ENCODE measurements around the gene SASH1.
"Not testable (repeated sequence)": the region's sequence is repeated elsewhere in the genome, so short reads cannot be mapped to it uniquely, and the experiment has no call there.

The SASH1 gene

DNA sequence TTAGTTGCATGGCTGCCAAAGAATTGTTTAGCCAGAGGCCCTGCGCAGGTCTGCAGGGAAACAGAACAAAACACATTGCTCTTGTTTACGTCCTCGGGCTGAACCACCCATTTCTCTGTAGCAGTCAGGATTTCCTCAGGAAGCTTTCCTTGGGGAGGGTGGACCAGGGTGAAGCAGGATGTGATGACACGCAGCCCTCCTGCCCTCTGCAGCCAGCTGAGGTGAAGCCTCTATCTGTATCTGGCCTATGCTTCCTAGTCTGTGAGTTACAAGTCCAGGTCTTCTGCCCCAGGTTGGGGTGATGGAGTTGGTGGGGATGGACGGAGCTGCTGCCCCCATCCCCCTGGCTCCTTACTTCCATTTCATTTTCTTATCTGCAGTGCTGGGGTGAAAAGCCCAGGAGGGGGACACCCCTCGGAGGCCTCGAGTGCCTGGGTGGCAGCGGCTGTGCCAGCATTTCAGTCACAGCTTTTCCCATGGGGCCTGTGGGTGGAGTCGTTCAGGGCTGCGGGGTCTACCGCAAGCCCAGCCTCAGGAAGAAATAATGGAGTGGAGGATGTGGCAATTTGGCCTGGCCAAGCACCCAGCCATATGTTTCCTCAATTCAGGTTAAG, 24.9 kb downstream of the SASH1 start:
- Mint-ChIP-seq H3K27ac (peak overlapping the region; percentile 80), H3K27me3 (peaks cover 31% of the 10 kb centered on the region), H3K36me3 (peaks cover 5% of the 10 kb centered on the region), H3K4me3 (peak overlapping the region; percentile 15), H3K9me3 (peaks cover 2% of the 10 kb centered on the region), H3K4me1 (peaks cover 44% of the 10 kb centered on the region)
- DNase-seq: peak; percentile 48
- CTCF ChIA-PET: no interaction called here

- Mint-ChIP-seq H3K9me3 (no peaks in the 10 kb centered on the region), H3K27ac (no peak overlapping the region), H3K36me3 (peaks cover 2% of the 10 kb centered on the region), H3K27me3 (peaks cover 22% of the 10 kb centered on the region), H3K4me1 (peaks cover 35% of the 10 kb centered on the region), H3K4me3 (no peak overlapping the region)
- no peak for DNase-seq
- CTCF ChIA-PET: no interaction called here
These were observed 27.5 kb downstream of the SASH1 start for GRCh38 chr6:148370176-148370575.

DNA sequence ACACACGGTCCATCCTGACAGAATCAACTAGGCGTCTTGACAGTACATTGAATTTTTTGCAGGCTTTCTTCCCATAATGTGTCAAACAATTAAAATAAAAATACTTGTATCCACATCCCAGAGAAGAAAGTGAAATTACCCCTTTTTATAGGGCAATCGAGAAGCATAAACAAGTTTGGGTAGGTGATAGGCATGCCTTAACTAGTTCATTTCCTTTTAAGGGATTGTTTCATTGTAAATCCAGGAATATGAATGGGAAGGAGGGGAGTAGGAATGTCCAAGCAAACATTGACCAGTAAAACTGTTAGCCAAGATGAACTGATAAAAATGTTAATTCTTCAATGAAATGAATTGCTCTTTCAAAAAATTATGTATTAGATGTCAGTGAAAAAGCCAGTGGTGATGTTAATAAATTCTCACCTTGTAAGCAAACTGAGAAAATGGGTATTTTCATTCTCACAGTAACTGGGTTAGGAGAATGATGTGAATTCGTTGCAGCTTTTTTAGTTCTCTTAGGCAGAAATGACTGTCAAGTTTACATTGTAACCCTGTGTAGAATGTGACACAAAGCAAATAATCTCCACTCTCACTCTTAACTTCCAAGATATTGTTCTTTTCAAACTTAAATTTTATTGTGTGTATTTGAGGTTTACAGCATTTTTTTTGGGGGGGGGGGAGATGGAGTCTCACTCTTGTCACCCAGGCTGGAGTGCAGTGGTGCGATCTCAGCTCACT, 31.6 kb downstream of the SASH1 start:
- Mint-ChIP-seq H3K4me1 (peaks cover under 1% of the 10 kb centered on the region), H3K9me3 (peaks cover 2% of the 10 kb centered on the region), H3K27me3 (peaks cover 15% of the 10 kb centered on the region), H3K27ac (no peak overlapping the region), H3K36me3 (no peaks in the 10 kb centered on the region), H3K4me3 (no peak overlapping the region)
- CTCF ChIA-PET: no interaction called here
- DNase-seq: no peak

DNA sequence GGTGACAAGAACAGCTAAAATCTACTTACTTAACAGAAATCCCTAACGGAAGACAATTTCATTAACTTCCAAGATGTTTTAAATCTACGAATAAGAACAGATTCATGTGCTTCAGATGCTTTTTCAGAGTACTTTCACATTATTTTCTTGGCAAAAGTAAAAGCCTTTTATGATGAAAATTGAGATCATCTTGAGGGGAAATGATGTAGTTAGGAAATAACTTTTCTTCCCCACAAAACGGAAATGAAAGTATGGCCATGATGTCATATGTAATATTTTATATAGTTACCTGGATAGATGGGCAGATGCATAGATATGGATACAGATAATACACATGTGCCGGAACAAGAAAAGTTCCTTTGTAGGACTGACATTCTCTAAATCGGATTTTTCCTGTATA, 32.8 kb downstream of the SASH1 start:
- H3K9me3 Mint-ChIP-seq: peaks cover 2% of the 10 kb centered on the region
- CTCF ChIA-PET: no interaction called here
- H3K4me3 Mint-ChIP-seq: no peak overlapping the region
- no peaks in the 10 kb centered on the region for H3K36me3 Mint-ChIP-seq
- no peaks in the 10 kb centered on the region for H3K4me1 Mint-ChIP-seq
- H3K27ac Mint-ChIP-seq: no peak overlapping the region
- DNase-seq: no peak
- peaks cover 11% of the 10 kb centered on the region for H3K27me3 Mint-ChIP-seq

DNA sequence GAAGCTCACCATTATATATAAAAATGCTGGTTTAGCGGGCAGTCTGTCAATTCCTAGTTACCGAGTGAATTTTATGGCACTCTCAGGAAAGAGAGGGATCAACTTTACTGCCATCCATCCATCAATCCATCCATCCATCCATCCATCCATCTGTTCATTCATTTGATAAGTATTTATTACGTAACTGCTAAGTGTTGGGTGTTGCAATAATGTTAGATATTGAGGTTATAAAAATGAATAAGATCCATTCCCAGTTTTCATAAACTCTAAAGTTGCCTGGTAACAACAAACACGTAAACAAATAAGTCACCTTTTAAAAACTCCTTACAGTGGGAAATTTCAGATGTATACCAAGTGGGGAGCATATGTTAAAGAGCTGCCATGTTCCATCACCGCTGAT, 36.8 kb downstream of the SASH1 start:
- CTCF ChIA-PET: no interaction called here
- H3K4me1 Mint-ChIP-seq: no peaks in the 10 kb centered on the region
- H3K27me3 Mint-ChIP-seq: peaks cover 4% of the 10 kb centered on the region
- no peaks in the 10 kb centered on the region for H3K36me3 Mint-ChIP-seq
- H3K4me3 Mint-ChIP-seq: no peak overlapping the region
- DNase-seq: no peak
- H3K27ac Mint-ChIP-seq: no peak overlapping the region
- H3K9me3 Mint-ChIP-seq: peaks cover 2% of the 10 kb centered on the region

DNA sequence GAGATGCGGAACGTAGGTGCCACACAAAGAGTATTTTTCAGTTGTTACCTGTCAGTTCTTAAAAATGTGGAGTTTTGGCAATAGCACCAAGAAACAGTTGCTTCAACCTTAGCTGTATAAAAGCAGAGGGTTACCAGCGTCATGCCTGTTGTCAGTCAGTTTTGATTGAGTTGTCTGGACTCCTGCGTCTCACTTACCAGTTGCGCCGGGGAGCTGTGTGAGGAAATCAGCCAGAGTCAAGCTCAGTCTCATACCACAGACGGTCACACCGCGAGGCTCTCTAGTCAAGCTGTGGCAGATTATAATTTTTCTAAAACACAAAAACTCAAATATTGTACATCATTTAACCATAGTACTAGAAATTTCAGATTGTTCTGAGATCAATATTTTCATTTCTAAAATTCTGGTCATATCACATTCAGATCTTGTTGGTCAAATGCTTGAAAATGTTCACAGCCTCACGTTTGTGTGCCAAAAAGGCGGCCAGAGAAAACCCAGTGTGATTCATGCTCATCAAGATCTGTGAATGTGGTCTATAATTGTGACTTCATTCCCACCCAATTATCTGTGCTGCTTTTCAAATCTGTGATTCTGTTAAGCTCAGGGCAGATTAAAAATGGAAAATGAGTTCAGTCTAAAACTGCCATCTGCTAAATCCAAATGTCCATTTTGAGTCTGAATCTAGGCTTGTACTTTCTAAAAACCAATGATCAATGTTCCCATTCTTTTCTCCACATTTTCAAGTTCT, 37.5 kb downstream of the SASH1 start:
- Mint-ChIP-seq H3K4me1 (no peaks in the 10 kb centered on the region), H3K9me3 (peaks cover 2% of the 10 kb centered on the region), H3K36me3 (no peaks in the 10 kb centered on the region), H3K27ac (no peak overlapping the region), H3K4me3 (no peak overlapping the region), H3K27me3 (peaks cover 4% of the 10 kb centered on the region)
- DNase-seq: no peak
- CTCF ChIA-PET: no interaction called here

DNA sequence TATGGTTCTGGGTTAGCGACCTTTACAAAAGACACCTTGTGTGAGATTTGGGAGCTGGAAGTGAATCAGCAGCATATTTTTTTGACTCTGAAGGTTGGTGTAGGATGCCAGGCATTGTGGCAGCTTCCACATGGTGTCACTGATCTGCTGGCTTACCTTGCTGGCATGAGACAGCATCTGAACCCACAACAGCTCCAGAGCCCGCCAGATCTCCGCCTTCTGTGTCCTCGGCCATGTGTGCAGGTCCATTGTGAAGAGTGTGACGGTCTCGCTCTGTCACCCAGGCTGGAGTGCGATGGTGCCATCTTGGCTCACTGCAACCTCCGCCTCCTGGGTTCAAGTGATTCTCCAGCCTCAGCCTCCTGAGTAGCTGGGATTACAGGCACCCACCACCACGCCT, 39.4 kb downstream of the SASH1 start:
- CTCF ChIA-PET, H3K9me3 Mint-ChIP-seq, H3K4me1 Mint-ChIP-seq, DNase-seq, H3K36me3 Mint-ChIP-seq, H3K4me3 Mint-ChIP-seq, H3K27ac Mint-ChIP-seq: not testable (repeated sequence)
- peaks cover 10% of the 10 kb centered on the region for H3K27me3 Mint-ChIP-seq

DNA sequence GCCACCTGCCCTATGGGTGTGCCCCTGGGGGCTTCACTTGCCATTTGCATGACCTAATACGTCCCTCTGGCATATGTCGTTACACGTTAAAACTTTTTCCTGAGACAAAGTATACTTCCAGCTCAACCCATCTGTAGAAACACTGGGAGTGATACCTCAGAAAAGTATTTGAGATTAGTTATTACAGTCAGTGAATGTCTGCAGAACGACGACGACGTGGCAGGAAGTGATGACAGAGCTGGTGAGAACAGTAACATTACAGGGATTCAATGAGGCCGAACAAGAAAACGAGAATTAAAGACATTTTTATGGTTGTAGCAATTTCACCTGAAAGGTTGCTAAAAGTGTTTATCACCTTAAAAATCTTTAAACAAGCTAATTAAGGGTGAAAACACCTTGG, 40.2 kb downstream of the SASH1 start:
- no peak for DNase-seq
- H3K9me3 Mint-ChIP-seq: no peaks in the 10 kb centered on the region
- H3K36me3 Mint-ChIP-seq: no peaks in the 10 kb centered on the region
- no peak overlapping the region for H3K4me3 Mint-ChIP-seq
- H3K27me3 Mint-ChIP-seq: peaks cover 16% of the 10 kb centered on the region
- H3K27ac Mint-ChIP-seq: no peak overlapping the region
- H3K4me1 Mint-ChIP-seq: no peaks in the 10 kb centered on the region
- CTCF ChIA-PET: no interaction called here

DNA sequence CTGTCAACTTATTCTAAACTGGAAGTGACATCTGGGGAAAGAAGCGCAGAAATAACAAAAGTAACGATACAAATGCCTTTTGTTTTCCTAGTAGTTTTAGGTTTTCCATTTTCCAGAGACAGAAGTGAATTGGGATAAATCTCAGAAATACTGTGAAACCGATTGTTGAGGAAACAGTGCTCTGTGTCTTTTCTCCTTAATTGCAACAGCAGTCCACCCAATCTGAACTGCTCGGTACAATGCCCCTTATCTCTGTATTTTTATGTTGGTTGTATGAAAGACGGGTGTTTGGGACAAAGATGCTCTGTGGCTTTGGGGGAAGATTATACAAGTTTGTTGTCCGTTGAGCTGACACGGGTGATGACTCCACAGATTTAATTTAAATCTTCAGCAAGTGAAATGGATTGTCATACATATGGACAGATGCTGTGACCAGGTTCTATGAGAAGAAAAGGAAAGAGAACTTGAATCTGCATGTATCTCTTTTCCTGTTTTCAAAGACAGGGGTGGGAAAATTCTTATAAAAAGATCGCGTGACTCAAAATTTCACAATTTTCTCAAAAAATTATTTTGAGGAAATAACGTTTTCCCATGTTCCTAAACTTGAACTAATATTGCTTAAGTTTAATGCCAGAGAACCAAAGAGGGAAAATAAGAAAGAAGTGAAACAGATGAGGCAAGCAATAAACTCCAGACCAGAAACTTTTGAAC, 41.2 kb downstream of the SASH1 start:
- no peak overlapping the region for H3K27ac Mint-ChIP-seq

DNA sequence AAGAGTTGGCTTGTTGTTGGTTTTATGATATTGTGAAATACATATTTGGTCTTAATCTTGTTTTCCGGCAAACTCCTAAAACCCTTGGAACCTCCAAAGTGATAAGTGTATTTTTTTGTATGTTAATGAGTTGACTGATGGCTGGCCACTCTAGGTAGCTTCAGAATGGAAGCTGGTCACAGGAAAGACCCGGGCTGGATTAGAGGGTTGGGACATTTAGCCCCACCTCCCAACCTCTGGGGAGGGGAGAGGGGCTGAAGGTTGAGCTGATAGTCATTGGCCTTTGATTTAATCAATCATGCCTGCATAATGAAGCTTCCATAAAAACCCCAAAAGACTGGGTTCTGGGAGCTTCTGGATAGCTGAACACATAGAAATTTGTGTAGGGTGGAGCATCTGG, 42.7 kb downstream of the SASH1 start:
- no peaks in the 10 kb centered on the region for H3K9me3 Mint-ChIP-seq
- H3K36me3 Mint-ChIP-seq: no peaks in the 10 kb centered on the region
- H3K27ac Mint-ChIP-seq: no peak overlapping the region
- H3K27me3 Mint-ChIP-seq: peaks cover 13% of the 10 kb centered on the region
- H3K4me3 Mint-ChIP-seq: no peak overlapping the region
- H3K4me1 Mint-ChIP-seq: no peaks in the 10 kb centered on the region
- CTCF ChIA-PET: no interaction called here
- DNase-seq: no peak

More for the DNA sequence above, 41.2 kb downstream of the SASH1 start:
- CTCF ChIA-PET: no interaction called here
- peaks cover 16% of the 10 kb centered on the region for H3K27me3 Mint-ChIP-seq
- H3K4me3 Mint-ChIP-seq: no peak overlapping the region
- no peaks in the 10 kb centered on the region for H3K9me3 Mint-ChIP-seq
- DNase-seq: no peak
- no peaks in the 10 kb centered on the region for H3K36me3 Mint-ChIP-seq
- no peaks in the 10 kb centered on the region for H3K4me1 Mint-ChIP-seq

DNA sequence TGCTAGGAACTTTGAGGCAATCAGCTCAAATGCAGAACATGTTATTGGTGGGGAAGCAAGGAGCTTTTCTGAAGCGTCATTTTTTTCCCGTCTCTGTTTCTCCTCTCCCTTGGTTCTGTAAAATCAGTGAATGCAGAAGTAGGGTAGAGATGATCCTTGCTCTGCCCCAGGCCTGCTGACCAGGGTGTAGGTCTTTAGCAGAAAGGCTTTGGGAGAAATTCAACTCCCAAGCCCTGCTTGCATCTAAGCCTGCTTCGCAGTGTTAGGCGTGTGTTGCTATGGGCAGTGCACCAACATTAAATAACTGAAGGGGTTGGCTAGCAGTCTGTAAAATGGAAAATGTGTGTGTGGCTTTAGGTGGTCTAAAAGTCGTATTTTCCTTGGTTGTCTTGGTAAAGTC, 45.9 kb downstream of the SASH1 start:
- Mint-ChIP-seq H3K27me3 (peaks cover 16% of the 10 kb centered on the region), H3K9me3 (no peaks in the 10 kb centered on the region), H3K4me3 (no peak overlapping the region), H3K4me1 (no peaks in the 10 kb centered on the region), H3K27ac (no peak overlapping the region), H3K36me3 (no peaks in the 10 kb centered on the region)
- DNase-seq: no peak
- CTCF ChIA-PET: no interaction called here

- no peak for DNase-seq
- Mint-ChIP-seq H3K9me3 (no peaks in the 10 kb centered on the region), H3K27ac (no peak overlapping the region), H3K4me3 (no peak overlapping the region), H3K36me3 (no peaks in the 10 kb centered on the region), H3K4me1 (no peaks in the 10 kb centered on the region), H3K27me3 (peaks cover 16% of the 10 kb centered on the region)
- CTCF ChIA-PET: no interaction called here
These were observed 46.4 kb downstream of the SASH1 start for GRCh38 chr6:148389086-148389485.

DNA sequence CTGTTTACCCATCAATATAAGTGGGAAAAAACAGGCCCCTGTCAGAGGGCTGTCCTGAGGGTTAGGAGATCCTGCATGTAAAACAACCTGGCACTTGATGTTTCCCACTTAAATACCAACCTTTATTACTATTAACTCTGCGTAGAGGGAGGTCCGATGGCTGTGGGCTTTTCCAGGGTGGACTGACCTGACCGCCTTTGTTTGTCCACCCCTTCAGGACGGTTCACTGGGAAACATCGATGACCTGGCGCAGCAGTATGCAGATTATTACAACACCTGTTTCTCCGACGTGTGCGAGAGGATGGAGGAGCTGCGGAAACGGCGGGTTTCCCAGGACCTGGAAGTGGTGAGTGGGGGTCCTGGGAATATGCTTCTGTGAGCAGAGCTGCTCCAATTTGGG, 47.3 kb downstream of the SASH1 start:
- CTCF ChIA-PET: no interaction called here
- H3K9me3 Mint-ChIP-seq: no peaks in the 10 kb centered on the region
- H3K27me3 Mint-ChIP-seq: peaks cover 21% of the 10 kb centered on the region
- no peak overlapping the region for H3K4me3 Mint-ChIP-seq
- no peak overlapping the region for H3K27ac Mint-ChIP-seq
- no peaks in the 10 kb centered on the region for H3K36me3 Mint-ChIP-seq
- H3K4me1 Mint-ChIP-seq: no peaks in the 10 kb centered on the region
- DNase-seq: no peak

DNA sequence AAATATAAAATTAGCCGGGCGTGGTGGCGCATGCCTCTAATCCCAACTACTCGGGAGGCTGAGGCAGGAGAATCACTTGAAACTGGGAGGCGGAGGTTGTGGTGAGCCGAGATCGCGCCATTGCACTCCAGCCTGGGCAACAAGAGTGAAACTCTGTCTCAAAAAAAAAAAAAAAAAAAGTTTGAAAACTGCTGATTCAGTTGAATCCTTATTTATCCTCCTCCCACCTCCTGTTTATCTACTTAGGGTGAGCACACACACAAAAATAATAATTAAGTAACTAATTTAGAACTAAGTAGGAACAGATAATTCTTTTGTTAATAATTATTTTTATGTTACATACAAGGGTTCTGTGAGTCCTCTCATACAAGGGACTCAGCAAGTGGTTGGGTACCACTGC, 49.5 kb downstream of the SASH1 start:
- H3K27me3 Mint-ChIP-seq: peaks cover 14% of the 10 kb centered on the region
- H3K4me3 Mint-ChIP-seq, CTCF ChIA-PET, DNase-seq, H3K27ac Mint-ChIP-seq, H3K9me3 Mint-ChIP-seq, H3K36me3 Mint-ChIP-seq, H3K4me1 Mint-ChIP-seq: not testable (repeated sequence)

All from activated naive CD4-positive, alpha-beta T cell treated with anti-CD3 and anti-CD28 coated beads, Interleukin-2, amount 10 ng/mL, durations not matched to agents 7 days and 5 days (primary cell).